ENCODE measurements around the gene NAV2. TPM values are rescaled to one million over a fixed set of nuclear protein-coding genes. Genes with fewer than 3 reads are reported as not detected.

The NAV2 gene
- total RNA-seq, 1 donor from 2014 or later: 9.1 TPM

- no peak for DNase-seq (ENCODE audit: low read depth)
These were observed 451.3 kb downstream of the NAV2 start for GRCh38 chr11:20163783-20164481.

Small RNA genes lying within 50 kb of the gene (microRNA-seq; reads per million reads assigned to microRNA genes)
- gene MIR4694: not detected

Measured in myocyte (in vitro differentiated cells).